ENCODE measurements around the gene ERN1. TPM values are rescaled to one million over a fixed set of nuclear protein-coding genes. Genes with fewer than 3 reads are reported as not detected.

ERN1 gene
- total and polyA plus RNA-seq, 2 experiments from 2014 or later = 10.3 to 16.5 TPM

DNA sequence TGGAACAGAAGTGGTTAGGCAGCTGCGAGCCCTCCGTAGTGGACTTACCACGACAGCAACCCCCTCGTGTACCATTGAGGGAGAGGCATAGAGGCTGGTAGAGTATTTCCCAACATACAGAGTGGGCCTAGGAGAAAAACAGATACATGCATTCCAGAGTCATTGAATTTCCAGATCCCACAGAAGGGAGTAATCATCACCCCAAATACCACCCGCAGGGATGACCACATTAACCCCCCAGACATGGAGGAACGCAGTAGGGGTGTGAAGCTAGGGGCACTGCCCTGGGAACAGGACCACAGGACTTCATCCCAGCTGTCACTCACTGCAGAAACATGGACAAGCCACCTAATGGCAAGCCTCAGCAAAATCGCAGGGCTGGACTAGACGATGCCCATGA lies 64.8 kb downstream of the ERN1 start:
- DNase-seq (ENCODE audit: low spot score) = no peak
- WGBS (ENCODE audit: low lambda C conversion rate, missing lambda C conversion rate) = 98% methylated on average over 8 of the region's 8 CpGs
- no peaks in the 10 kb centered on the region for H3K9me2 ChIP-seq (replicated peaks; ENCODE audit: insufficient read depth)
- H3K4me3 ChIP-seq = no peak overlapping the region
- H3K36me3 ChIP-seq (replicated peaks; ENCODE audit: insufficient read depth, low read depth) = no peaks in the 10 kb centered on the region
- no peaks in the 10 kb centered on the region for H3K27me3 ChIP-seq
- H3K27ac ChIP-seq = no peak overlapping the region
- peaks cover 5% of the 10 kb centered on the region for H3K9me3 ChIP-seq (ENCODE audit: low read depth)
- no peak for TF ChIP-seq EZH2 (IDR thresholded peaks at IDR 0.05; ENCODE audit: borderline replicate concordance)
- TF ChIP-seq CTCF (IDR thresholded peaks at IDR 0.05; ENCODE audit: poor library complexity) = no peak
- TF ChIP-seq EZH2phosphoT487 (IDR thresholded peaks at IDR 0.05; ENCODE audit: low read depth, severe bottlenecking, unreplicated experiment) = no peak
- no peak overlapping the region for H3K4me2 ChIP-seq
- no peaks in the 10 kb centered on the region for H3K79me2 ChIP-seq
- no peaks in the 10 kb centered on the region for H3K4me1 ChIP-seq (ENCODE audit: insufficient read depth)
- H2AFZ ChIP-seq = no peak overlapping the region
- H4K20me1 ChIP-seq (ENCODE audit: insufficient read depth, poor library complexity, severe bottlenecking) = no peaks in the 10 kb centered on the region

DNA sequence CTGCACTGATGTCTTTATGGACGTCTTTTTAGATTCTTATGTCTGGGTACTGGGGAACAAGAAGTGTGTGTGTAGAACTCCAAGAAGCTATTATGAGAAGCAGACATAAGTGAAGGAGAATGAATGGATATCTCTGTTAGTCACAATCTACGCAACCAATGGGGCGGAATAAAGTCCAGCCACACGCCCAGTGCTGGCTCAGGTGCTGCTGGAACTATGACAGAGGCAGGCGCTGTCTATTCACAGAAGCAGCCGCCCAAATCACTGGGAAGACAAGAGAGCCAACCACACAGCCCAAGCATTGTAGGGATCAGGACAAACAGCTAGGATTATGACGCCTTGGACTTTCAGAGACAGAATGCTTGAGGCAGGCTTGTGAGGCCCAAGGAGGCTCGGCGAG lies 65.6 kb downstream of the ERN1 start:
- Histone ChIP-seq H3K27ac (peak overlapping the region; percentile 75), H3K79me2 (no peaks in the 10 kb centered on the region), H3K4me1 (ENCODE audit: insufficient read depth) (peaks cover 5% of the 10 kb centered on the region), H3K27me3 (no peaks in the 10 kb centered on the region), H4K20me1 (ENCODE audit: insufficient read depth, poor library complexity, severe bottlenecking) (no peaks in the 10 kb centered on the region), H3K4me3 (no peak overlapping the region), H3K36me3 (replicated peaks; ENCODE audit: insufficient read depth, low read depth) (no peaks in the 10 kb centered on the region), H3K9me2 (replicated peaks; ENCODE audit: insufficient read depth) (no peaks in the 10 kb centered on the region), H3K9me3 (ENCODE audit: low read depth) (peaks cover 2% of the 10 kb centered on the region), H2AFZ (no peak overlapping the region), H3K4me2 (peak overlapping the region; percentile 40)
- no peak for TF ChIP-seq CTCF (IDR thresholded peaks at IDR 0.05; ENCODE audit: poor library complexity)
- TF ChIP-seq EZH2 (IDR thresholded peaks at IDR 0.05; ENCODE audit: borderline replicate concordance) = no peak
- no peak for TF ChIP-seq EZH2phosphoT487 (IDR thresholded peaks at IDR 0.05; ENCODE audit: low read depth, severe bottlenecking, unreplicated experiment)
- 86% methylated on average over 9 of the region's 9 CpGs for WGBS (ENCODE audit: low lambda C conversion rate, missing lambda C conversion rate)
- DNase-seq (ENCODE audit: low spot score) = peak; percentile 38

DNA sequence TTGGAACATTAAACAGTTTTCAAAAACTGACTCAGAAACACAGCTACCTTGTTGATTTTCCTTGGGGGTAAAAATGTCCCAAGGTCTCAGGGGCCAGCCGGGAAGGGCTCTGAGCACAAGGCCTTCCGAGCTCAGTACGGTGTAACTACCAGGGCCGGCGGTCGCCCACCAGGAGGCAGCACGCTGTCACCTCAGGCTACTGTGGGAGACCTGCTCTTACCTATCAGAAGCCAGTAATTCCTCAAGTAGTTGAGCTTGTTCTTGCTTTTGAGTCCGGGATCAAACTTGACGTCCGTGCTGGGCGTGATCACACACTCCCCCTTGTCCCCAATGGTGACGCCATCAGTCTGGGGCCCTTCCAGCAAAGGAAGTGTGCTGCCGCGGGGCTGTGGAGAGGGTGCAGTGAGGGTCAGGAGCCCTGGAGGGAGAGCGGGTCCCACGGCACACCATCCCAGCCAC lies 66.1 kb downstream of the ERN1 start:
- DNase-seq (ENCODE audit: low spot score) = peak; percentile 80

More for the DNA sequence above, 66.1 kb downstream of the ERN1 start:
- no peak overlapping the region for H2AFZ ChIP-seq
- H3K9me2 ChIP-seq (replicated peaks; ENCODE audit: insufficient read depth) = no peaks in the 10 kb centered on the region
- H3K27me3 ChIP-seq = no peaks in the 10 kb centered on the region
- H3K9me3 ChIP-seq (ENCODE audit: low read depth) = no peaks in the 10 kb centered on the region
- peak overlapping the region; percentile 40 for H3K4me2 ChIP-seq
- no peaks in the 10 kb centered on the region for H4K20me1 ChIP-seq (ENCODE audit: insufficient read depth, poor library complexity, severe bottlenecking)
- H3K36me3 ChIP-seq (replicated peaks; ENCODE audit: insufficient read depth, low read depth) = no peaks in the 10 kb centered on the region
- no peaks in the 10 kb centered on the region for H3K79me2 ChIP-seq
- H3K4me1 ChIP-seq (ENCODE audit: insufficient read depth) = peaks cover 5% of the 10 kb centered on the region
- TF ChIP-seq EZH2phosphoT487 (IDR thresholded peaks at IDR 0.05; ENCODE audit: low read depth, severe bottlenecking, unreplicated experiment) (no peak), CTCF (IDR thresholded peaks at IDR 0.05; ENCODE audit: poor library complexity) (peak; percentile 67)
- H3K27ac ChIP-seq = peak overlapping the region; percentile 75
- 41% methylated on average over 16 of the region's 16 CpGs for WGBS (ENCODE audit: low lambda C conversion rate, missing lambda C conversion rate)
- no peak overlapping the region for H3K4me3 ChIP-seq
